Calu3 (cell line): ENCODE measurements around the gene STK32A. TPM values are rescaled to one million over a fixed set of nuclear protein-coding genes. Genes with fewer than 3 reads are reported as not detected.
A peak's percentile ranks its signal among the peaks of the same experiment; 100 is the strongest.

Experiments used
- BruUV-seq: library from RNA; stranded (reverse); fragments of 400-500 nt; replicated peaks from 2 replicates; lab custom pipeline; 2021; lab: Mats Ljungman, UMichigan
- CTCF ChIA-PET: fragments of 300-600 bp; sonication (Branson Sonifier 250); formaldehyde crosslinking; loops from one replicate; lab custom pipeline; 2022; ENCODE audit warnings: antibody characterized with exemption; lab: Charles Lee
- DNase-seq: peaks from one replicate; pipeline ENCODE4 v3.0.0; 2022
- H3K27ac Mint-ChIP-seq: one replicate; pipeline ENCODE4 v1.8.0; 2022; ENCODE audit warnings: mixed read lengths; ENCODE audit not compliant: unreplicated experiment
- H3K27me3 Mint-ChIP-seq: one replicate; pipeline ENCODE4 v1.8.0; 2022; ENCODE audit warnings: mixed read lengths; ENCODE audit not compliant: unreplicated experiment
- H3K36me3 Mint-ChIP-seq: one replicate; pipeline ENCODE4 v1.8.0; 2022; ENCODE audit warnings: mild to moderate bottlenecking, moderate library complexity, mixed read lengths; ENCODE audit not compliant: insufficient read depth, unreplicated experiment
- H3K4me1 Mint-ChIP-seq: one replicate; pipeline ENCODE4 v1.8.0; 2022; ENCODE audit warnings: mild to moderate bottlenecking, low read depth, mixed read lengths; ENCODE audit not compliant: unreplicated experiment
- H3K4me3 Mint-ChIP-seq: one replicate; pipeline ENCODE4 v1.8.0; 2022; ENCODE audit warnings: mild to moderate bottlenecking, low read depth, moderate library complexity, mixed read lengths; ENCODE audit not compliant: unreplicated experiment
- H3K9me3 Mint-ChIP-seq: one replicate; pipeline ENCODE4 v1.8.0; 2022; ENCODE audit warnings: low read depth, mixed read lengths; ENCODE audit not compliant: unreplicated experiment
- CTCF ChIP-seq: fragments of 200-600 bp; IDR thresholded peaks from one replicate; pipeline ENCODE4 v1.8.0; 2022; ENCODE audit warnings: antibody characterized with exemption; ENCODE audit not compliant: unreplicated experiment
- intact Hi-C: fragments of 100-400 bp; cut with micrococcal nuclease; formaldehyde crosslinking; loops from one replicate; pipeline ENCODE4 v1.10.0; 2022; ENCODE audit not compliant: unreplicated experiment
- total RNA-seq: library from RNA; stranded (reverse); gene quantifications from 2 replicates; pipeline ENCODE4 v1.2.3, GENCODE V29; 2022

Gene STK32A
- total RNA-seq, 1 experiment from 2014 or later: 32.5 TPM

GRCh38 chr5:147189109-147189424 is 45.8 kb upstream of the STK32A start:
- intact Hi-C loops: loop anchor here (1.0 kb wide), 1 partner anchor 656 kb away; no protein-coding TSS in a partner anchor
- no TSS peak for BruUV-seq
- no peaks in the 10 kb centered on the region for H3K9me3 Mint-ChIP-seq

GRCh38 chr5:147190331-147190730 is 44.5 kb upstream of the STK32A start:
- H3K9me3 Mint-ChIP-seq: peaks cover under 1% of the 10 kb centered on the region
- CTCF ChIA-PET: interaction anchor here (1.0 to 4.0 kb wide), 9 partner anchors 8 to 657 kb away, joined by 3 to 93 read pairs (median 4); no protein-coding TSS in a partner anchor
- peaks cover 16% of the 10 kb centered on the region for H3K4me1 Mint-ChIP-seq
- intact Hi-C loops: loop anchor here (1.0 to 2.0 kb wide), 2 partner anchors 92 to 224 kb away; no protein-coding TSS in a partner anchor
- no peaks in the 10 kb centered on the region for H3K27me3 Mint-ChIP-seq
- no TSS peak for BruUV-seq
- H3K4me3 Mint-ChIP-seq: no peak overlapping the region
- no peak overlapping the region for H3K27ac Mint-ChIP-seq
- DNase-seq: peak; percentile 80
- TF ChIP-seq CTCF: no peak
- no peaks in the 10 kb centered on the region for H3K36me3 Mint-ChIP-seq

More at GRCh38 chr5:147189109-147189424, 45.8 kb upstream of the STK32A start:
- TF ChIP-seq CTCF: no peak
- CTCF ChIA-PET: interaction anchor here (0.5 to 4.0 kb wide), 27 partner anchors 9 to 657 kb away, joined by 3 to 93 read pairs (median 4); no protein-coding TSS in a partner anchor
- H3K4me3 Mint-ChIP-seq: no peak overlapping the region
- peaks cover 16% of the 10 kb centered on the region for H3K4me1 Mint-ChIP-seq
- no peaks in the 10 kb centered on the region for H3K36me3 Mint-ChIP-seq
- no peaks in the 10 kb centered on the region for H3K27me3 Mint-ChIP-seq
- no peak overlapping the region for H3K27ac Mint-ChIP-seq
- DNase-seq: no peak

- BruUV-seq: no TSS peak
- H3K27me3 Mint-ChIP-seq: no peaks in the 10 kb centered on the region
- DNase-seq: no peak
- H3K9me3 Mint-ChIP-seq: peaks cover 2% of the 10 kb centered on the region
- no peaks in the 10 kb centered on the region for H3K36me3 Mint-ChIP-seq
- TF ChIP-seq CTCF: no peak
- CTCF ChIA-PET: no interaction called here
- peaks cover 16% of the 10 kb centered on the region for H3K4me1 Mint-ChIP-seq
- no peak overlapping the region for H3K27ac Mint-ChIP-seq
- H3K4me3 Mint-ChIP-seq: no peak overlapping the region
- intact Hi-C loops: no loop called here
These were observed 41.7 kb upstream of the STK32A start for GRCh38 chr5:147193123-147193522.

GRCh38 chr5:147200004-147200403 is 34.8 kb upstream of the STK32A start:
- H3K27ac Mint-ChIP-seq: no peak overlapping the region
- intact Hi-C loops: no loop called here
- DNase-seq: no peak
- peaks cover 11% of the 10 kb centered on the region for H3K9me3 Mint-ChIP-seq
- no peaks in the 10 kb centered on the region for H3K36me3 Mint-ChIP-seq
- peak overlapping the region; percentile 58 for H3K4me3 Mint-ChIP-seq
- H3K4me1 Mint-ChIP-seq: peaks cover 23% of the 10 kb centered on the region
- BruUV-seq: no TSS peak
- H3K27me3 Mint-ChIP-seq: no peaks in the 10 kb centered on the region
- TF ChIP-seq CTCF: no peak
- CTCF ChIA-PET: interaction anchor here (0.7 to 1.1 kb wide), 3 partner anchors 10 to 102 kb away, joined by 3 to 6 read pairs (median 4); no protein-coding TSS in a partner anchor
